HepG2 (cell line): ENCODE results near the gene USP19. TPM values are rescaled to one million over a fixed set of nuclear protein-coding genes. Genes with fewer than 3 reads are reported as not detected.
A peak's percentile ranks its signal among the peaks of the same experiment; 100 is the strongest.

ENCODE experiments used
- BRD4 ChIP-seq: sonication (generic); formaldehyde crosslinking; IDR thresholded peaks from 2 replicates; pipeline ENCODE4 v1.4.0; 2020; ENCODE audit warnings: missing genetic modification reagents
- MTA1 ChIP-seq: sonication (generic); formaldehyde crosslinking; IDR thresholded peaks from 2 replicates; pipeline ENCODE4 v1.4.0; 2020; ENCODE audit warnings: missing genetic modification reagents, mild to moderate bottlenecking, borderline replicate concordance
- NCOR1 ChIP-seq: fragments of 200-600 bp; sonication (generic); IDR thresholded peaks from 2 replicates; pipeline ENCODE4 v1.7.0; 2017; ENCODE audit warnings: antibody characterized with exemption, low read length, borderline replicate concordance
- RFXANK ChIP-seq: IDR thresholded peaks from 2 replicates; pipeline ENCODE4 v1.6.1; 2016
- SRF ChIP-seq: IDR thresholded peaks from 2 replicates; pipeline ENCODE4 v1.6.1; 2011; ENCODE audit warnings: mild to moderate bottlenecking, low read depth, low read length, moderate library complexity
- ZBTB3 ChIP-seq: sonication (generic); formaldehyde crosslinking; IDR thresholded peaks from 2 replicates; pipeline ENCODE4 v1.4.0; 2020; ENCODE audit warnings: low read depth, mild to moderate bottlenecking, moderate library complexity, missing genetic modification reagents, borderline replicate concordance
- ZHX1 ChIP-seq: sonication (generic); formaldehyde crosslinking; IDR thresholded peaks from 2 replicates; pipeline ENCODE4 v1.8.1; 2022; ENCODE audit warnings: low read depth, mild to moderate bottlenecking, missing genetic modification reagents
- ZMAT3 ChIP-seq: sonication (generic); formaldehyde crosslinking; conservative IDR thresholded peaks from 2 replicates; pipeline ENCODE4 v1.7.0; 2021; ENCODE audit warnings: missing genetic modification reagents
- ZNF124 ChIP-seq: sonication (generic); formaldehyde crosslinking; IDR thresholded peaks from 2 replicates; pipeline ENCODE4 v1.4.0; 2020; ENCODE audit warnings: missing genetic modification reagents
- ZNF256 ChIP-seq: sonication (generic); formaldehyde crosslinking; conservative IDR thresholded peaks from 2 replicates; pipeline ENCODE4 v1.4.0; 2020; ENCODE audit warnings: missing genetic modification reagents
- ZNF30 ChIP-seq: sonication (generic); formaldehyde crosslinking; IDR thresholded peaks from 2 replicates; pipeline ENCODE4 v1.5.0; 2020; ENCODE audit warnings: mild to moderate bottlenecking, missing genetic modification reagents
- ZNF367 ChIP-seq: sonication (generic); formaldehyde crosslinking; IDR thresholded peaks from 2 replicates; pipeline ENCODE4 v1.4.0; 2020; ENCODE audit warnings: missing genetic modification reagents, borderline replicate concordance
- ZNF615 ChIP-seq: sonication (generic); formaldehyde crosslinking; IDR thresholded peaks from 2 replicates; pipeline ENCODE4 v1.5.0; 2020; ENCODE audit warnings: mild to moderate bottlenecking, missing genetic modification reagents, borderline replicate concordance
- polyA plus RNA-seq, 8 experiments: library from polyadenylated mRNA; depleted of rRNA in 3 of 8; stranded (reverse) in 7 of 8; unstranded in 1 of 8; fragments of >200 nt; fragmentation: Illumina TruSeq in 4 of 8; extraction: Trizol in 4 of 8; gene quantifications; 2 replicates each; pipeline versions ENCODE4 v1.2.1 to v1.2.3, GENCODE V29; 2011 to 2016; ENCODE audit warnings: low read depth in 4 of 8, missing spikeins in 1 of 8, mixed read lengths in 1 of 8; ENCODE audit not compliant: insufficient read depth in 1 of 8
- total RNA-seq, 5 experiments: library from RNA; depleted of rRNA; stranded (reverse); fragments of >200 nt; fragmentation: Illumina TruSeq; extraction: Trizol; gene quantifications; 2 replicates each; pipeline ENCODE4 v1.2.3, GENCODE V29; 2016; ENCODE audit warnings: low read depth in 1 of 5
- TF ChIP-seq, protein P1 (sequence below): sonication (generic); formaldehyde crosslinking; IDR thresholded peaks from 2 replicates; pipeline ENCODE4 v1.4.0; 2020; ENCODE audit warnings: mild to moderate bottlenecking, low read depth, missing genetic modification reagents
- TF ChIP-seq, protein P2 (sequence below): sonication (generic); formaldehyde crosslinking; IDR thresholded peaks from 2 replicates; pipeline ENCODE4 v1.5.0; 2020; ENCODE audit warnings: missing genetic modification reagents, mild to moderate bottlenecking, borderline replicate concordance
- TF ChIP-seq, protein P3 (sequence below): sonication (generic); formaldehyde crosslinking; IDR thresholded peaks from 2 replicates; pipeline ENCODE4 v1.8.0; 2022; ENCODE audit warnings: missing genetic modification reagents, mild to moderate bottlenecking, inconsistent platforms, borderline replicate concordance
- TF ChIP-seq, protein P4 (sequence below): sonication (generic); formaldehyde crosslinking; IDR thresholded peaks from 2 replicates; pipeline ENCODE4 v1.4.0; 2020; ENCODE audit warnings: missing genetic modification reagents
- TF ChIP-seq, protein P5 (sequence below): sonication (generic); formaldehyde crosslinking; IDR thresholded peaks from 2 replicates; pipeline ENCODE4 v1.5.1; 2020; ENCODE audit warnings: mild to moderate bottlenecking, missing genetic modification reagents, moderate library complexity

The USP19 gene
- total and polyA plus RNA-seq, 2 of the 13 experiments (the other 11 are each of a cell fraction or from before 2014, with no cell fraction given) = 28.3 to 31.7 TPM

DNA sequence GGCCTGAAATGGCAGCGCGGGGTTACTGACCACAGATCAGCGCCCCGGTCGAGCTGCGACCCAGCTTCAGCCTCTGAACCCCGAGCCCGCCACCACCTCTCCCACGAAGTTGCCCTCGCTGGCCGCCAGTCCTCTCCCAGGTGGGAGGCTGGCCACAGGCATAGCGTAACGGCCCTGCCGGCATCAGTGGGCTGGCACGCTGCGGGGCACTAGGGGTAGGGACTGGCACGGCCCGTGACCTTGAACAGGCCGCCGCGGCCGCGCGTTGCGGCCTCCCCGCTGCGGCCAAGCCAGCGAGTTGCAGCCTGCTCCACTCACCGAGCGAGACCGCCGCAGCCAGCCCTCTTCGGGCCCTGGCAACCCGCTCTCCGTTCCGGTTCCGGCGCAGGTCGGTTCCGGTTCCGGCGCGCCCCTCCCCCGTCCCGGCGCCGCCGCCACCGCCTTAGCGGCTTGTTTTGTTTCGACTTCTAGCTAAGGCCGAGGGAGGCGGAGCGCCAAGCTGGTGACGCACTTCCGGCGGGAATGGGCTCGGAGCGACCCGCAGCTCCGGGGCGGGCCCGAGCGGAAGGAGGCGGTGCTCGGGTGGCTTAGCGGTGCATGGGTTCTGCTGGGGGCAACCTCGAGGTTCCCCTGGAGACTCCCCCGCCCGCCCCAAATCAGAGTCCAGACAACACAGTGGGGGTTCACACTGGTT, at the start of gene USP19 (continued):
- TF ChIP-seq ZHX1 (CRISPR knock-in tag) (peak; percentile 52; the same call in 1 of the 2 replicates), MTA1 (no peak), NCOR1 (no peak; the same call in 1 of the 2 replicates), ZMAT3 (peak; percentile 78; the same call in 1 of the 2 replicates), RFXANK (CRISPR knock-in tag) (peak; percentile 70; the same call in 1 of the 2 replicates), SRF (no peak), ZNF124 (0 out of 2 replicates have a peak, but pooled peaks have one; percentile 71), ZNF367 (no peak; the same call in 1 of the 2 replicates), BRD4 (CRISPR knock-in tag) (peak; percentile 83), ZNF615 (CRISPR knock-in tag) (no peak), ZBTB3 (no peak), ZNF30 (no peak), ZNF256 (CRISPR knock-in tag) (no peak)
- TF ChIP-seq, protein P1, sequence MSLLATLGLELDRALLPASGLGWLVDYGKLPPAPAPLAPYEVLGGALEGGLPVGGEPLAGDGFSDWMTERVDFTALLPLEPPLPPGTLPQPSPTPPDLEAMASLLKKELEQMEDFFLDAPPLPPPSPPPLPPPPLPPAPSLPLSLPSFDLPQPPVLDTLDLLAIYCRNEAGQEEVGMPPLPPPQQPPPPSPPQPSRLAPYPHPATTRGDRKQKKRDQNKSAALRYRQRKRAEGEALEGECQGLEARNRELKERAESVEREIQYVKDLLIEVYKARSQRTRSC (CRISPR knock-in tag) = no peak
- TF ChIP-seq, protein P2, sequence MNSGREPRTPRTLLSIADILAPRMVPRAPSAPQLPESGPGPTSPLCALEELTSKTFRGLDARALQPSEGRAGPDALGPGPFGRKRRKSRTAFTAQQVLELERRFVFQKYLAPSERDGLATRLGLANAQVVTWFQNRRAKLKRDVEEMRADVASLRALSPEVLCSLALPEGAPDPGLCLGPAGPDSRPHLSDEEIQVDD = no peak
- TF ChIP-seq, protein P3, sequence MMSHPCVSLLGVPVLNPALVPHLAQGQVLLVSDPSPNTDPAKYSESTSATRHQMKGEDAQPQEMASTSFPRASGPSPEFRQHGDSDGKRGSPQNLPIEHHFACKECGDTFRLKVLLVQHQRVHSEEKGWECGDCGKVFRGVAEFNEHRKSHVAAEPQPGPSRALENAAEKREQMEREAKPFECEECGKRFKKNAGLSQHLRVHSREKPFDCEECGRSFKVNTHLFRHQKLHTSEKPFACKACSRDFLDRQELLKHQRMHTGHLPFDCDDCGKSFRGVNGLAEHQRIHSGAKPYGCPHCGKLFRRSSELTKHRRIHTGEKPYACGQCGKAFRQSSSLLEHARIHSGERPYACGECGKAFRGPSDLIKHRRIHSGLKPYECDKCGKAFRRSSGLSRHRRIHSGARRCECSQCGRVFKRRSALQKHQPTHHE (CRISPR knock-in tag) = peak; percentile 61; the same call in 1 of the 2 replicates
- TF ChIP-seq, protein P4, sequence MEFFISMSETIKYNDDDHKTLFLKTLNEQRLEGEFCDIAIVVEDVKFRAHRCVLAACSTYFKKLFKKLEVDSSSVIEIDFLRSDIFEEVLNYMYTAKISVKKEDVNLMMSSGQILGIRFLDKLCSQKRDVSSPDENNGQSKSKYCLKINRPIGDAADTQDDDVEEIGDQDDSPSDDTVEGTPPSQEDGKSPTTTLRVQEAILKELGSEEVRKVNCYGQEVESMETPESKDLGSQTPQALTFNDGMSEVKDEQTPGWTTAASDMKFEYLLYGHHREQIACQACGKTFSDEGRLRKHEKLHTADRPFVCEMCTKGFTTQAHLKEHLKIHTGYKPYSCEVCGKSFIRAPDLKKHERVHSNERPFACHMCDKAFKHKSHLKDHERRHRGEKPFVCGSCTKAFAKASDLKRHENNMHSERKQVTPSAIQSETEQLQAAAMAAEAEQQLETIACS (CRISPR knock-in tag) = no peak
- TF ChIP-seq, protein P5, sequence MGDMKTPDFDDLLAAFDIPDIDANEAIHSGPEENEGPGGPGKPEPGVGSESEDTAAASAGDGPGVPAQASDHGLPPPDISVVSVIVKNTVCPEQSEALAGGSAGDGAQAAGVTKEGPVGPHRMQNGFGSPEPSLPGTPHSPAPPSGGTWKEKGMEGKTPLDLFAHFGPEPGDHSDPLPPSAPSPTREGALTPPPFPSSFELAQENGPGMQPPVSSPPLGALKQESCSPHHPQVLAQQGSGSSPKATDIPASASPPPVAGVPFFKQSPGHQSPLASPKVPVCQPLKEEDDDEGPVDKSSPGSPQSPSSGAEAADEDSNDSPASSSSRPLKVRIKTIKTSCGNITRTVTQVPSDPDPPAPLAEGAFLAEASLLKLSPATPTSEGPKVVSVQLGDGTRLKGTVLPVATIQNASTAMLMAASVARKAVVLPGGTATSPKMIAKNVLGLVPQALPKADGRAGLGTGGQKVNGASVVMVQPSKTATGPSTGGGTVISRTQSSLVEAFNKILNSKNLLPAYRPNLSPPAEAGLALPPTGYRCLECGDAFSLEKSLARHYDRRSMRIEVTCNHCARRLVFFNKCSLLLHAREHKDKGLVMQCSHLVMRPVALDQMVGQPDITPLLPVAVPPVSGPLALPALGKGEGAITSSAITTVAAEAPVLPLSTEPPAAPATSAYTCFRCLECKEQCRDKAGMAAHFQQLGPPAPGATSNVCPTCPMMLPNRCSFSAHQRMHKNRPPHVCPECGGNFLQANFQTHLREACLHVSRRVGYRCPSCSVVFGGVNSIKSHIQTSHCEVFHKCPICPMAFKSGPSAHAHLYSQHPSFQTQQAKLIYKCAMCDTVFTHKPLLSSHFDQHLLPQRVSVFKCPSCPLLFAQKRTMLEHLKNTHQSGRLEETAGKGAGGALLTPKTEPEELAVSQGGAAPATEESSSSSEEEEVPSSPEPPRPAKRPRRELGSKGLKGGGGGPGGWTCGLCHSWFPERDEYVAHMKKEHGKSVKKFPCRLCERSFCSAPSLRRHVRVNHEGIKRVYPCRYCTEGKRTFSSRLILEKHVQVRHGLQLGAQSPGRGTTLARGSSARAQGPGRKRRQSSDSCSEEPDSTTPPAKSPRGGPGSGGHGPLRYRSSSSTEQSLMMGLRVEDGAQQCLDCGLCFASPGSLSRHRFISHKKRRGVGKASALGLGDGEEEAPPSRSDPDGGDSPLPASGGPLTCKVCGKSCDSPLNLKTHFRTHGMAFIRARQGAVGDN (CRISPR knock-in tag) = peak; percentile 95
